Tibial nerve (tissue), 3 donors: ENCODE results near the gene OSBPL8.

Experiments used
- POLR2A ChIP-seq, 2 donors: fragments of 450-650 bp; IDR thresholded peaks; one replicate each; pipeline ENCODE4 v1.6.1; 2017; ENCODE audit warnings: antibody characterized with exemption in 2 of 2, mild to moderate bottlenecking in 2 of 2, moderate library complexity in 2 of 2
- TF ChIP-seq, protein P1 (sequence below), 5 experiments: fragments of 200-600 bp in 3 of 5; fragments of 450-650 bp in 2 of 5; sonication (generic) in 3 of 5; IDR thresholded peaks; one replicate each; pipeline ENCODE4 v1.5.1; 2016 to 2019; ENCODE audit warnings: antibody characterized with exemption in 5 of 5, mild to moderate bottlenecking in 3 of 5, moderate library complexity in 2 of 5

DNA sequence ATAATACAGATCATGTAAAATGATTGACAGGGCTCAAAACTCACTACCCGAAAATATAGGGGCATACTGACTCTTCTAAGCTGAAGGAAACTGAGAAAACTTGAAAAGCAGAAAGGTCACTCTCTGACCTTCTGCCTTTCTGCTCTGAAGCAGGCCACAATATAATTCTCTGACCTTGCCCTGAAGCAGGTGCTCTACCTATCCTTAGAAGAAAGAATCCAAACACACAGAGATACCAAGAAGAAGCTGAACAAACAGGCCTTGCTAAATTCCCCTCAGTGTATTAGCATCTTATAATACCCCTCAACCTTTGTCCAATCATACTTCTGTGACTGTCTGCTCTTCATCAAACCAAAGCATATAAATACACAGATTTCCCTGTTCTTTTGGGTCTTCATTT is 150.5 kb downstream of the OSBPL8 start:
- TF ChIP-seq POLR2A (IDR thresholded peaks at IDR 0.05): no peak
- TF ChIP-seq, protein P1, sequence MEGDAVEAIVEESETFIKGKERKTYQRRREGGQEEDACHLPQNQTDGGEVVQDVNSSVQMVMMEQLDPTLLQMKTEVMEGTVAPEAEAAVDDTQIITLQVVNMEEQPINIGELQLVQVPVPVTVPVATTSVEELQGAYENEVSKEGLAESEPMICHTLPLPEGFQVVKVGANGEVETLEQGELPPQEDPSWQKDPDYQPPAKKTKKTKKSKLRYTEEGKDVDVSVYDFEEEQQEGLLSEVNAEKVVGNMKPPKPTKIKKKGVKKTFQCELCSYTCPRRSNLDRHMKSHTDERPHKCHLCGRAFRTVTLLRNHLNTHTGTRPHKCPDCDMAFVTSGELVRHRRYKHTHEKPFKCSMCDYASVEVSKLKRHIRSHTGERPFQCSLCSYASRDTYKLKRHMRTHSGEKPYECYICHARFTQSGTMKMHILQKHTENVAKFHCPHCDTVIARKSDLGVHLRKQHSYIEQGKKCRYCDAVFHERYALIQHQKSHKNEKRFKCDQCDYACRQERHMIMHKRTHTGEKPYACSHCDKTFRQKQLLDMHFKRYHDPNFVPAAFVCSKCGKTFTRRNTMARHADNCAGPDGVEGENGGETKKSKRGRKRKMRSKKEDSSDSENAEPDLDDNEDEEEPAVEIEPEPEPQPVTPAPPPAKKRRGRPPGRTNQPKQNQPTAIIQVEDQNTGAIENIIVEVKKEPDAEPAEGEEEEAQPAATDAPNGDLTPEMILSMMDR (IDR thresholded peaks at IDR 0.05): no peak
